Measurements from ENCODE around the gene TGFBR1. TPM values are rescaled to one million over a fixed set of nuclear protein-coding genes. Genes with fewer than 3 reads are reported as not detected.

The TGFBR1 gene
- total RNA-seq, 4 donors from 2014 or later: 20.2 to 34.3 (median 25.6) TPM

GRCh38 chr9:99154356-99154755, 49.4 kb downstream of the TGFBR1 start:
- 66 to 74% methylated on average over 3 of the region's 3 CpGs for whole genome bisulfite sequencing, 2 donors
- intact Hi-C loops (cut with DNase I): no loop called here

GRCh38 chr9:99155736-99156135, 50.8 kb downstream of the TGFBR1 start:
- Histone ChIP-seq H3K27me3 (no peaks in the 10 kb centered on the region), H3K27ac (no peak overlapping the region), H3K4me1 (no peaks in the 10 kb centered on the region), H3K9me3 (no peaks in the 10 kb centered on the region), H3K36me3 (peaks cover 0 to 20% (median 0%) of the 10 kb centered on the region in 3 donors), H3K4me3 (no peak overlapping the region)
- WGBS, 2 donors: 43 to 54% methylated on average over 2 of the region's 2 CpGs
- intact Hi-C loops (cut with DNase I): no loop called here
- DNase-seq: no peak
- no peak for TF ChIP-seq CTCF (IDR thresholded peaks at IDR 0.05)
- no peak for TF ChIP-seq POLR2A (IDR thresholded peaks at IDR 0.05)

More at GRCh38 chr9:99154356-99154755, 49.4 kb downstream of the TGFBR1 start:
- Histone ChIP-seq H3K36me3 (peaks cover 0 to 32% (median 0%) of the 10 kb centered on the region in 3 donors), H3K4me1 (no peaks in the 10 kb centered on the region), H3K27me3 (no peaks in the 10 kb centered on the region), H3K4me3 (no peak overlapping the region), H3K27ac (no peak overlapping the region), H3K9me3 (no peaks in the 10 kb centered on the region)
- TF ChIP-seq POLR2A (IDR thresholded peaks at IDR 0.05): no peak
- no peak for TF ChIP-seq CTCF (IDR thresholded peaks at IDR 0.05)
- DNase-seq: no peak

- no peak overlapping the region for H3K4me3 ChIP-seq
- H3K36me3 ChIP-seq: no peaks in the 10 kb centered on the region
- no peaks in the 10 kb centered on the region for H3K9me3 ChIP-seq
- no peak for TF ChIP-seq CTCF (IDR thresholded peaks at IDR 0.05)
- no peak for TF ChIP-seq POLR2A (IDR thresholded peaks at IDR 0.05)
- no peak for DNase-seq
- no peaks in the 10 kb centered on the region for H3K27me3 ChIP-seq
- H3K4me1 ChIP-seq: no peaks in the 10 kb centered on the region
- intact Hi-C loops (cut with DNase I): no loop called here
- 48 to 59% methylated on average over 4 of the region's 4 CpGs for WGBS, 2 donors
- H3K27ac ChIP-seq: no peak overlapping the region
Observed at GRCh38 chr9:99158629-99159028, 53.7 kb downstream of the TGFBR1 start.

- TF ChIP-seq CTCF (IDR thresholded peaks at IDR 0.05) (no peak), POLR2A (IDR thresholded peaks at IDR 0.05) (no peak)
- Histone ChIP-seq H3K4me1 (no peaks in the 10 kb centered on the region), H3K27ac (no peak overlapping the region), H3K36me3 (no peaks in the 10 kb centered on the region), H3K27me3 (no peaks in the 10 kb centered on the region), H3K9me3 (no peaks in the 10 kb centered on the region), H3K4me3 (no peak overlapping the region)
- intact Hi-C loops (cut with DNase I): no loop called here
- 87 to 96% methylated on average over 6 of the region's 6 CpGs for WGBS, 2 donors
- no peak for DNase-seq
Observed at GRCh38 chr9:99160173-99160572, 55.3 kb downstream of the TGFBR1 start.

- intact Hi-C loops (cut with DNase I): no loop called here
- Histone ChIP-seq H3K27ac (no peak overlapping the region), H3K36me3 (no peaks in the 10 kb centered on the region), H3K4me1 (no peaks in the 10 kb centered on the region), H3K27me3 (peaks cover 0 to 2% (median 0%) of the 10 kb centered on the region in 4 donors), H3K9me3 (no peaks in the 10 kb centered on the region), H3K4me3 (no peak overlapping the region)
- peak in 5 of 6 experiments; percentile 25 to 56 (median 45) for TF ChIP-seq CTCF (IDR thresholded peaks at IDR 0.05)
- no peak for TF ChIP-seq POLR2A (IDR thresholded peaks at IDR 0.05)
- 31 to 32% methylated on average over 3 of the region's 3 CpGs for WGBS, 2 donors
- no peak for DNase-seq
Observed at GRCh38 chr9:99162759-99163364, 57.9 kb downstream of the TGFBR1 start.
